AG08396 (cell line): ENCODE results near the gene HK1.
"Not testable (repeated sequence)": the region's sequence is repeated elsewhere in the genome, so short reads cannot be mapped to it uniquely, and the experiment has no call there.

Experiments
- DNase-seq: peaks from one replicate; pipeline ENCODE4 v3.0.0; 2012; ENCODE audit warnings: low spot score, mixed read lengths

Gene HK1

GRCh38 chr10:69278446-69278963, at the start of gene HK1:
Gene HK1, plus strand, starts transcription at chr10:69278496.
- DNase-seq: no peak

GRCh38 chr10:69229616-69229916, 48.7 kb upstream of the HK1 start:
- no peak for DNase-seq

- DNase-seq: no peak
These were observed 48.2 kb upstream of the HK1 start for GRCh38 chr10:69230128-69230527.

- peak; percentile 87 for DNase-seq
These were observed 46.0 kb upstream of the HK1 start for GRCh38 chr10:69232252-69232651.

- DNase-seq: no peak
These were observed 45.4 kb upstream of the HK1 start for GRCh38 chr10:69232736-69233480.

- no peak for DNase-seq
These were observed 43.8 kb upstream of the HK1 start for GRCh38 chr10:69234447-69234846.

- DNase-seq: peak; percentile 87
These were observed 40.7 kb upstream of the HK1 start for GRCh38 chr10:69237528-69238159.

GRCh38 chr10:69239136-69239535, 39.2 kb upstream of the HK1 start:
- no peak for DNase-seq

GRCh38 chr10:69239816-69240434, 38.4 kb upstream of the HK1 start:
- peak; percentile 35 for DNase-seq

GRCh38 chr10:69240455-69240854, 37.8 kb upstream of the HK1 start:
- DNase-seq: no peak

- no peak for DNase-seq
These were observed 36.7 kb upstream of the HK1 start for GRCh38 chr10:69241575-69241974.

GRCh38 chr10:69242040-69242851, 36.0 kb upstream of the HK1 start:
- DNase-seq: no peak

GRCh38 chr10:69242852-69243212, 35.5 kb upstream of the HK1 start:
- no peak for DNase-seq

GRCh38 chr10:69243817-69244216, 34.5 kb upstream of the HK1 start:
- no peak for DNase-seq

GRCh38 chr10:69246036-69246435, 32.3 kb upstream of the HK1 start:
- no peak for DNase-seq

- DNase-seq: no peak
These were observed 31.5 kb upstream of the HK1 start for GRCh38 chr10:69246581-69247312.

- DNase-seq: no peak
These were observed 31.0 kb upstream of the HK1 start for GRCh38 chr10:69247313-69247710.

- no peak for DNase-seq
These were observed 30.1 kb upstream of the HK1 start for GRCh38 chr10:69248117-69248730.

- DNase-seq: no peak
These were observed 28.3 kb upstream of the HK1 start for GRCh38 chr10:69250041-69250440.

- not testable (repeated sequence) for DNase-seq
These were observed 26.9 kb upstream of the HK1 start for GRCh38 chr10:69251417-69251816.

GRCh38 chr10:69253171-69253570, 25.1 kb upstream of the HK1 start:
- DNase-seq: no peak
